ENCODE results near the gene GTPBP6.

- TF ChIP-seq CTCF (IDR thresholded peaks at IDR 0.05 in 2 of 3, conservative IDR thresholded peaks at IDR 0.05 in 1 of 3; ENCODE audit: borderline replicate concordance in 1 of 3, insufficient read depth in 1 of 3, low read depth in 2 of 3, low read length in 2 of 3) = no peak
- no peak for TF ChIP-seq POLR2A (IDR thresholded peaks at IDR 0.05; ENCODE audit: borderline replicate concordance, extremely low read depth, insufficient read depth, insufficient read length)
- no peak for TF ChIP-seq SP1 (IDR thresholded peaks at IDR 0.05; ENCODE audit: low read depth)
- no peak for TF ChIP-seq FOSL1 (IDR thresholded peaks at IDR 0.05; ENCODE audit: low read depth)
- TF ChIP-seq RAD21 (IDR thresholded peaks at IDR 0.05; ENCODE audit: low read depth) = no peak
- TF ChIP-seq EZH2 (IDR thresholded peaks at IDR 0.05) = no peak
- TF ChIP-seq MAX (IDR thresholded peaks at IDR 0.05) = no peak
- no peak for TF ChIP-seq POLR2AphosphoS5 (IDR thresholded peaks at IDR 0.05; ENCODE audit: low read depth, low read length)
- TF ChIP-seq ZNF274 (IDR thresholded peaks at IDR 0.05; ENCODE audit: low read depth, low read length) = no peak
These were observed 23.5 kb downstream of the GTPBP6 start for GRCh38 chrX:295136-295535.

Measured in HCT116 (cell line).